Progenitor cell of endocrine pancreas (in vitro differentiated cells): Measurements from ENCODE around the gene FBXL20. TPM values are rescaled to one million over a fixed set of nuclear protein-coding genes. Genes with fewer than 3 reads are reported as not detected.
A peak's percentile ranks its signal among the peaks of the same experiment; 100 is the strongest.

Experiments used
- DNase-seq: peaks from one replicate; pipeline ENCODE4 v3.0.0; 2021; ENCODE audit warnings: low spot score; ENCODE audit not compliant: unreplicated experiment
- H3K27ac Mint-ChIP-seq: 2 replicates; pipeline ENCODE4 v1.8.0; 2021; ENCODE audit warnings: mild to moderate bottlenecking, moderate library complexity, mixed read lengths
- H3K27me3 Mint-ChIP-seq: 2 replicates; pipeline ENCODE4 v1.8.0; 2021; ENCODE audit warnings: mixed read lengths
- H3K36me3 Mint-ChIP-seq: 2 replicates; pipeline ENCODE4 v1.8.0; 2022; ENCODE audit warnings: mixed read lengths; ENCODE audit not compliant: insufficient read depth
- H3K4me1 Mint-ChIP-seq: 2 replicates; pipeline ENCODE4 v1.8.0; 2021; ENCODE audit warnings: low read depth, mixed read lengths
- H3K4me3 Mint-ChIP-seq: 2 replicates; pipeline ENCODE4 v1.8.0; 2021; ENCODE audit warnings: low read depth, mild to moderate bottlenecking, moderate library complexity, mixed read lengths
- H3K9me3 Mint-ChIP-seq: 2 replicates; pipeline ENCODE4 v1.8.0; 2021; ENCODE audit warnings: low read depth, mixed read lengths
- total RNA-seq: library from RNA; stranded (reverse); gene quantifications from 2 replicates; pipeline ENCODE4 v1.2.1, GENCODE V29; 2021
- TF ChIP-seq, protein P1 (sequence below): fragments of 200-600 bp; sonication (generic); IDR thresholded peaks from one replicate; pipeline ENCODE4 v1.5.0; 2021; ENCODE audit warnings: antibody characterized with exemption, mild to moderate bottlenecking; ENCODE audit not compliant: unreplicated experiment

The FBXL20 gene
- total RNA-seq, 1 donor from 2014 or later = 26.8 TPM

DNA sequence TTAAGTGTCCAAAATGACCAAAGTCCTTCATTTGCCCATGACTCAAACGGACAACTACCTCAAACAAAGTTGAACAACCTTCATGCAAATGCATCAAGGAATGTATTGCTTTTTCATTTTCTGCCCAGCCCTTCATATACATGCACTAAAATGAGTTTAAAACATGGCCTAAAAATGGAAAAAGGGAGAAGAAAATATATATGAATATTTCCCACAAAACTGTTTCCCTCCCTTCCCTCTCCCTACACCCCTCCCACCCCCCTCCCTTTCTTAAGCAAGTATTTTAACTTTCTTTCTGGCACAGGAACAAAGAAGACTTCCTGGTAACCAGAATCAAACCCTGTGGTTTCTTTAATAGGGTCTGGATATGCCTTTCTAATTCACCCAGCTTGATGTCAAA is 5.5 kb upstream of the FBXL20 start:
- Mint-ChIP-seq H3K27ac (no peak overlapping the region), H3K9me3 (no peaks in the 10 kb centered on the region), H3K4me1 (no peaks in the 10 kb centered on the region), H3K27me3 (no peaks in the 10 kb centered on the region), H3K4me3 (no peak overlapping the region), H3K36me3 (peaks cover 18% of the 10 kb centered on the region)
- TF ChIP-seq, protein P1, sequence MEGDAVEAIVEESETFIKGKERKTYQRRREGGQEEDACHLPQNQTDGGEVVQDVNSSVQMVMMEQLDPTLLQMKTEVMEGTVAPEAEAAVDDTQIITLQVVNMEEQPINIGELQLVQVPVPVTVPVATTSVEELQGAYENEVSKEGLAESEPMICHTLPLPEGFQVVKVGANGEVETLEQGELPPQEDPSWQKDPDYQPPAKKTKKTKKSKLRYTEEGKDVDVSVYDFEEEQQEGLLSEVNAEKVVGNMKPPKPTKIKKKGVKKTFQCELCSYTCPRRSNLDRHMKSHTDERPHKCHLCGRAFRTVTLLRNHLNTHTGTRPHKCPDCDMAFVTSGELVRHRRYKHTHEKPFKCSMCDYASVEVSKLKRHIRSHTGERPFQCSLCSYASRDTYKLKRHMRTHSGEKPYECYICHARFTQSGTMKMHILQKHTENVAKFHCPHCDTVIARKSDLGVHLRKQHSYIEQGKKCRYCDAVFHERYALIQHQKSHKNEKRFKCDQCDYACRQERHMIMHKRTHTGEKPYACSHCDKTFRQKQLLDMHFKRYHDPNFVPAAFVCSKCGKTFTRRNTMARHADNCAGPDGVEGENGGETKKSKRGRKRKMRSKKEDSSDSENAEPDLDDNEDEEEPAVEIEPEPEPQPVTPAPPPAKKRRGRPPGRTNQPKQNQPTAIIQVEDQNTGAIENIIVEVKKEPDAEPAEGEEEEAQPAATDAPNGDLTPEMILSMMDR = no peak
- no peak for DNase-seq

DNA sequence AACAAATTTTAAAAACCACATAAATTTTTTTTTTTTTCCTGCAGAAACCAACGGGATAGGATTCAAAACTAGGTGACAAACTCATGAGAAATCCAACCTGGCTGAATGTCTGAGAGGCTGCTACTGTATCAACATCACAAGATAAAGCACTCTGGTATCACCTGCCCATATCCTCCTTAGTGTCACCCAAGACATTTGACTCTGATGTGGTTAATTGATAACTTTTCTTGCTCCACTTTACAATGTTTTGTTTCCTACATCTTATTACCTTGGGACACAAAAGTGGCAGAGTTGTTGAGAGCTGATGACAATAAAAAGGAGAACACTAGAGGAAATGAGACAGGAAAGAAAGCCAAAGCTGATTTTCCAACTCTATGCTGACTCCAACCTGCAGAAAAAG is 4.0 kb upstream of the FBXL20 start:
- Mint-ChIP-seq H3K4me3 (no peak overlapping the region), H3K9me3 (no peaks in the 10 kb centered on the region), H3K27me3 (no peaks in the 10 kb centered on the region), H3K27ac (no peak overlapping the region), H3K4me1 (peaks cover 2% of the 10 kb centered on the region), H3K36me3 (peaks cover 17% of the 10 kb centered on the region)
- TF ChIP-seq, protein P1 = no peak
- DNase-seq = no peak

DNA sequence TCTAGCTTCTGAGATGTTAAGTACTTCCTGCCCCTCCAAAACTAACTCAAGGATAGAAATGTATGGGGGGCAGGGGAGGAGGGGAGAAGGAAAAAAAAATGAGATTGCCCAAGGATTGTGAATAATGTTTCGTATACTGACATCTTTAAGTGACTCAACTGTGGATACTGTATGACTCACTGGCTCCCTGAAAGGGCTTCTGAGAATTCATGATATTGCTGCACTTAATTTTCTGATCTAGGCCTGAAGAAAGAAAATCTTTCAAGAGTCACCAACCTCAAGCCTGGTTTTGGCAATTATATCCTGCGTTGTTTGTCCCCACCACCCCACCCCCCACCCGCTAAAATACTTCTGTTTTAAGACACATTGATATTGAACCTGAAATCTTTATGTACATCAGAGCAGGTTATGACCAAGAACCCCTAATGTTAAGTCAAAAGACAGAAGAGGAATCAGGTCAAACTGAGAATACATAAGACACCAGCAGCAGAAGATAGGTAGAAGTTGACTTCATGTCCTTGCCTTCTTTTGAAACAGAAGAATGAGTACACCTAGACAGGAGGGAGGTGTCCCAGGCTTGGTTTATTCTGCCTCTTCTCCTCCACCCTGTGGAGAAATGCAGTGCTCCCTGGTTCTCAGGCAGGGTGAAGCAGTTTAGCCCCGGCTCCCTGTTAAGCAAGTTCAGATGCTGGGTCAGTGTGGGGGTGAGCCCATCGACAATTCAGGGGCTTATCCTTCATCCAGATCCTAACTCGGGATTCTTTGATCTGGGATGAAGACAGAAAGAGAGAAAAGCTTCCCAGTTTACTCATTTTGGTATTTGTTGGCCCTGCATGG is 3.3 kb upstream of the FBXL20 start:
- DNase-seq = no peak
- no peaks in the 10 kb centered on the region for H3K27me3 Mint-ChIP-seq
- peaks cover 12% of the 10 kb centered on the region for H3K36me3 Mint-ChIP-seq
- no peak overlapping the region for H3K27ac Mint-ChIP-seq
- H3K9me3 Mint-ChIP-seq = no peaks in the 10 kb centered on the region
- H3K4me3 Mint-ChIP-seq = no peak overlapping the region
- TF ChIP-seq, protein P1 = no peak
- H3K4me1 Mint-ChIP-seq = peaks cover 7% of the 10 kb centered on the region

DNA sequence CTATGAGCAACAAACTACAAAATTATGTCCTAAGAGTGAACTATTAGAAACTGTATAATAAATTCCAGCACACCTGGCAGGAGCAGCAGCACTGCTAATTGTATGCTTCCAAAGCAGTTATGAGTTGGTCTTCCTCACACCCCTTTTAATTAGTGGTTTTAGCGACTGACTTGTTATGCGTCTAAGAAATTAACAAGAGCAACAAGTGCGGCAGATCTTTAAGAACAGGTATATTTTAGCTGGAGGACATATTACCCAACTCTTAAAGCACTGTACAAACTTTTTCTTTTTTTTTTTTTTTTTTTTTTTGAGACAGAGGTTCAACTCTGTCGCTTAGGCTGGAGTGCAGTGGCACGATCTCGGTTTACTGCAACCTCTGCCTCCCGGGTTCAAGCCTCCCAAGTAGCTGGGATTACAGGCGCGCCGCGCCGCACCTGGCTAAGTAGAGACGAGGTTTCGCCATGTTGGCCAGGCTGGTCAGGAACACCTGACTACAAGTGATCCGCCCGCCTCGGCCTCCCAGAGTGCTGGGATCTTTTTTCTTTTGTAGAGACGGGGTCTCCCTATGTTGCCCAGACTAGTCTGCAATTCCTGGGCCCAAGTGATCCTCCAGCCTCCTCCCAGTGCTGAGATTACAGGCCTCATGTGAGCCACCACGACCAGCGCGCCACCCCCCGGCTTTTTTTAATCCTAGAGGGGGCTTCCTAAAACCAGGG is 1.6 kb upstream of the FBXL20 start:
- Mint-ChIP-seq H3K36me3 (peaks cover 4% of the 10 kb centered on the region), H3K27ac (peak overlapping the region; percentile 86), H3K9me3 (no peaks in the 10 kb centered on the region), H3K4me1 (peaks cover 7% of the 10 kb centered on the region), H3K4me3 (peak overlapping the region; percentile 94), H3K27me3 (no peaks in the 10 kb centered on the region)
- DNase-seq = no peak
- TF ChIP-seq, protein P1 = no peak

DNA sequence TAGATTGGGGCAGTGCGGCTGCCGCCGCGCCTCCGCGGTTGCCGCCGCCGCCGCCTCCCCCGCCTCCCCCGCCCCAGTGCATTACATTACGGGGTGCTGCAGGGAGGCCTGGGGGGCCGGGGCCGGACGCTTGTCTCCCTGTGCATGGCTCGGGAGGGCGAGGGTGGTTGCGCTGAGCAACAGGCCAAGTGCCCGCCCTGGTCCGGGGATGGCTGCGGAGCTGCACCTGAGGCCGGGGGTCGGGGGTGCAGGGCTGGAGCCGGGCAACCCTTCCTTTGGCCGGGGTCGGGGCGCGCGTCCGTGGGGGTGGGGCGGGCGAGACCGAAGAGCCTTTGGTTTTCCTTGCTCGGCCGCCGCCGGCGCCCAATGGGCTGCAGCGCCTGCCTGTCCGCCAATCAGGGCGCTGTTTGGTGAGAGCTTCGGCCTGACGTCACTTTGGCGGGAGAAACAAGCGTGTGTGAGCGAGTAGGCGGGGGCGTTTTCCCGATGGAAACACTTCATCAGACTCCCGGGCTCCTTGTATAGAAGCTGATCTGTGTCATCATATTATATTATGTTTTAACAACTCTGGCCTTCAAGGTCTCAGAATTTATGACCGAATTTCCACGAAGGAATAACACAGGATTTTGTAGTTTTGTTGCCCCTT is 941 bp upstream of the FBXL20 start:
- peak; percentile 78 for DNase-seq
- no peaks in the 10 kb centered on the region for H3K9me3 Mint-ChIP-seq
- peak overlapping the region; percentile 98 for H3K27ac Mint-ChIP-seq
- TF ChIP-seq, protein P1 = no peak
- H3K27me3 Mint-ChIP-seq = no peaks in the 10 kb centered on the region
- H3K4me3 Mint-ChIP-seq = peak overlapping the region; percentile 94
- peaks cover under 1% of the 10 kb centered on the region for H3K36me3 Mint-ChIP-seq
- H3K4me1 Mint-ChIP-seq = peaks cover 7% of the 10 kb centered on the region
